HEK293 (cell line): ENCODE data around the gene RIMKLA.

Experiments
- ATF2 ChIP-seq: fragments of 450-650 bp; formaldehyde crosslinking; IDR thresholded peaks from 2 replicates; pipeline ENCODE4 v1.5.1; 2016; ENCODE audit warnings: missing biosample characterization, missing genetic modification characterization, low read depth
- BCL11B ChIP-seq: fragments of 450-650 bp; formaldehyde crosslinking; IDR thresholded peaks from 2 replicates; pipeline ENCODE4 v1.5.1; 2016; ENCODE audit warnings: low read depth, missing biosample characterization, missing genetic modification characterization
- CTCF ChIP-seq: fragments of 450-650 bp; formaldehyde crosslinking; IDR thresholded peaks from 2 replicates; pipeline ENCODE4 v1.5.1; 2016; ENCODE audit warnings: missing biosample characterization, missing genetic modification characterization
- HOXA7 ChIP-seq: sonication (generic); formaldehyde crosslinking; IDR thresholded peaks from 2 replicates; pipeline ENCODE4 v1.8.1; 2022; ENCODE audit warnings: missing genetic modification reagents, borderline replicate concordance
- PRDM4 ChIP-seq: fragments of 450-650 bp; formaldehyde crosslinking; IDR thresholded peaks from 2 replicates; pipeline ENCODE4 v1.5.1; 2017; ENCODE audit warnings: missing biosample characterization, missing genetic modification characterization
- TCF7L2 ChIP-seq: IDR thresholded peaks from 2 replicates; pipeline ENCODE4 v1.6.1; 2011; ENCODE audit warnings: low read depth, mild to moderate bottlenecking, inconsistent platforms, low read length, moderate library complexity, borderline replicate concordance
- ZBTB20 ChIP-seq: fragments of 450-650 bp; formaldehyde crosslinking; IDR thresholded peaks from 2 replicates; pipeline ENCODE4 v1.5.1; 2016; ENCODE audit warnings: missing biosample characterization, missing genetic modification characterization
- ZFP41 ChIP-seq: fragments of 450-650 bp; formaldehyde crosslinking; IDR thresholded peaks from 2 replicates; pipeline ENCODE4 v1.5.1; 2016; ENCODE audit warnings: missing biosample characterization, missing genetic modification characterization, borderline replicate concordance
- ZNF138 ChIP-seq: fragments of 450-650 bp; formaldehyde crosslinking; IDR thresholded peaks from 2 replicates; pipeline ENCODE4 v1.5.1; 2016; ENCODE audit warnings: missing biosample characterization, missing genetic modification characterization, borderline replicate concordance
- ZNF518A ChIP-seq: fragments of 450-650 bp; formaldehyde crosslinking; conservative IDR thresholded peaks from 2 replicates; pipeline ENCODE4 v1.5.1; 2016; ENCODE audit warnings: low read depth, missing biosample characterization, missing genetic modification characterization

GRCh38 chr1:42370876-42371549 lies 9.6 kb upstream of the RIMKLA start:
- TF ChIP-seq CTCF, result no peak
- TF ChIP-seq ATF2 (tag by site-specific recombination), result no peak
- TF ChIP-seq HOXA7 (CRISPR knock-in tag), result no peak
- TF ChIP-seq PRDM4, result no peak
- no peak for TF ChIP-seq BCL11B (tag by site-specific recombination)
- TF ChIP-seq ZNF138 (tag by site-specific recombination), result no peak
- TF ChIP-seq ZNF518A, result no peak
- no peak for TF ChIP-seq ZBTB20 (tag by site-specific recombination)
- TF ChIP-seq ZFP41 (tag by site-specific recombination), result no peak
- no peak for TF ChIP-seq TCF7L2
